A204.1 (cell line): ENCODE data around the gene GSDMA.
"Not testable (repeated sequence)": the region's sequence is repeated elsewhere in the genome, so short reads cannot be mapped to it uniquely, and the experiment has no call there.

Experiments used
- FAIRE-seq: peaks from 2 replicates; lab custom pipeline; 2012; peaks lifted over from hg19 to GRCh38; lab: Jason Lieb, UNC

The GSDMA gene

DNA sequence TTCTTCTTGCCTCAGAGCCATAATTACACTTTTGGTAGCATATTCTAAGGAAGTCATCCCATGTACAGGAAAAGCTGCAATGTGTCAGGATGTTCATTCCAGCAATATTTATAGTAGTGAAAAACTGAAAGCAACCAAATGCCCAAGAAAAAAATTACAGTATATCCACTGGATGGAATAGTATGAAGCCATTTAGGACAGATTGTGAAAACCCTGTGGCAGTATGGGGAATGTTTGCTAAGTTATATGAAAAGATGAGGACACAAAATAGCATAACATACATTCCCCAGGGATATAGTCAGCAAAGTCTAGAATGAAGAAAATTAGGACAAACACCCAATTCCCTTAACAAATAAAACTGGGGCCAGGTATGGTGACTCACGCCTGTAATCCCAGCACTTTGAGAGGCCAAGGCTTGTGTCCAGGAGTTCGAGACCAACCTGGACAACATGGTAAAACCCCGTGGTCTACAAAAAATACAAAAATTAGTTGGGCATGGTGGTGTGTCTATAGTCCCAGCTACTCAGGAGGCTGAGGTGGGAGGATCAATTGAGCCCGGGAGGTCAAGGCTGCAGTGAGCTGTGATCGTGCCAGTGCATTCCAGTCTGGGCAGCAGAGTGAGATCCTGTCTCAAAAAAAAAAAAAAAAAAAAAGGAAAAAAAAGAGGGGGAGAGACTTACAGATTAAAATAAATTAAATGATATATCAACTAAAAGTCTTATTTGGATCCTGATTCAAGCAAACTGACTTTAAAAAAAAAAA, 33.0 kb upstream of the GSDMA start:
- FAIRE-seq, result no peak

DNA sequence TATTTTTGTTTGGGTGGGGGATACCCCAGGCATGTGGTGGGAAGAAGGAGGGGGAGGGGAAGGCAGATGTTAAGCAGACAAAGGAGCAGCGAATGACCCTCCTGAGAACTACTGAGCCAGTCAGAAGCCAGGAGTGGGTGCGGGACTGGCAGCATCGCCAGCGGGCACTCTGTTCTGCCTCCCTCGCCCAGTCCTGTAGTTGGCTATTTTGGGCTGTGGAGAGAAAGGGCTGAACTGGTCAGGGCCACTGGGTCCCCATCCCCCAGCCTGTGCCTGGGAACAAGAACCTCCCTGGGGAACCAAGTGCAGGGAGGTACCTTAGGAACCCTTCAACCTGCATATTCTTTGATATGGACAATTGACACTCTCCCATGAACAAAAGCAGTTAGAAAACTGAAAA, 28.9 kb upstream of the GSDMA start:
- no peak for FAIRE-seq

DNA sequence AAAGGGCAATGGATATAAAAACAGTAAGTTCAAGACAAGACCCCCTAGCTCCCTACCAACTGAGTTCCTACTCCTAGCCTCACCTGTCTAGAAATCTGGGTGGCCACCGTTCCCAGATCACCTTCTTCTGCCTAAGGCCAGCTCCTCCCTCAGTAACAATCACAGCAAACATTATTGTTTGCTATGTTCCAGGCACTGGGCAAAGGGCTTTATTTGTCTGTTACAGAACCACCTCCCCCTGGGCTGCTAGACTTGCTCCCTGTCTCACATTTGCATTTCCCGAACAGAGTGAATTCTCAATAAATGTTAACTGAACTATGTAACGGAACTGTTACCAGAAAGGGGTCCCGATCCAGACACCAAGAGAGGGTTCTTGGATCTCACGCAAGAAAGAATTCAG, 28.5 kb upstream of the GSDMA start:
- FAIRE-seq, result no peak

GRCh38 chr17:39935909-39936308, 26.9 kb upstream of the GSDMA start:
- no peak for FAIRE-seq

DNA sequence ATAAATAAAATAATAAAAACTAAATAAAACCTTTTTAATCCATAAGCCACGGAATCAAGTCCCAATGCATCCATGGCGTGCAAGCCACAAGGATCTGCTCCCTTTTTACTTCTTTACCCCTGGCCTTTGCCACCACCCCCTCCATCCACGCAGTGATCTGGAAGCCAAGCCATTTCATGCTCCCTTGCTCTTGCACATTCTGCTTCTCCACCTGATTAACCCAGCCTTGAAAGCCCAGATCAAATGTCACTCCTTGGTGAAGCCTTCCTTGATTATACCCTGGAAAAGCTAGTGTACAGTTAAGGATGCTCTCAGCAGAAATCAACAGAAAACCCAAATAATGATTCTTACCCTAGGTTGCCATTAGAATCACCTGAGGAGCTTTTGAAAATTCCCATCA, 25.4 kb upstream of the GSDMA start:
- no peak for FAIRE-seq

DNA sequence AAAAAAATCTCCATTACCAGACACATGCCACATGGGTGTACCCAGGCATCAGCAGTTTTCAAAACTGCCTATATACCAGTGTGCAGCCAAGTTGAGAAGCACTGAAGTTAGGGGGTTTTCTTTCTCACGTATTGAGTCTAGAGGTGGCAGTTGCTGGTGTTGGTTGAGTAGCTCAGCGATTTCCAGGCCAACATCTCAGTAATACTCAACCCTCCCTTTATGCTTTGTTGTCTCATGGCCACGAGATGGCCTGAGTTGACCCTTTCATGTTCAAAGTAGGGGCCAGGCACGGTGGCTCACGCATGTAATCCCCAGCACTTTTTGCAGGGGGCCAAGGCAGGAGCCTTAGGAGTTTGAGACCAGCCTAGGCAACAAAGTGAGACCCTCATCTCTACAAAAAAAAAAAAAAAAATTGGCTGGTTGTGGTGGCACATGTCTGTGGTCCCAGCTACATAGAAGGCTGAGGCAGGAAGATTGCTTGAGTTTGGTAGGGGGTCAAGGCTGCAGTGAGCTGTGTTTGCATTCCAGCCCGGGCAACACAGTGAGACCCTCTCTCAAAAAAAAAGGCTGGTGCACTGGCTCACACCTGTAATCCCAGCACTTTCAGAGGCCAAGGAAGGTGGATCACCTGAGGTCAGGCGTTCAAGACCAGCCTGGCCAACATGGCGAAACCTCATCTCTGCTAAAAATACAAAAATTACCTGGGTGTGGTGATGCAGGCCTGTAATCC, 24.5 kb upstream of the GSDMA start:
- FAIRE-seq, result no peak

- FAIRE-seq, result no peak
Observed at GRCh38 chr17:39939106-39939505, 23.7 kb upstream of the GSDMA start.

- FAIRE-seq, result no peak
Observed at GRCh38 chr17:39939588-39940419, 23.0 kb upstream of the GSDMA start.

GRCh38 chr17:39943702-39944392, 19.0 kb upstream of the GSDMA start:
- FAIRE-seq, result no peak

DNA sequence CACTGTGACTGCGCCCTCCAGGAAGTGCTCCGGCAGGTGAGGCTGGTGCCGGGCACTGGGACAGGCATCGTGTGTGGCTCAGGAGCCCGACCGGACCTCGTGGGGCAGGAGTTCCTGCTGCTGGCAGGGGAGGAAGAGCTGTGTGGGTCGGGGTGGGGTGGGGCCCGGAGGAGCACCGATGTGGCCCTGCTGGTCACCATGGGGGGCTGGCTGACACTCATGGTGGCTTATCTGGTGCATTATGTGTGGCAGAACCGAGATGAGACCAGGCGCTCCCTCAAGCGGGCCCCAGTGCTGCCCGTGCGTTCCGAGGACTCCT, 18.5 kb upstream of the GSDMA start:
- FAIRE-seq, result no peak

DNA sequence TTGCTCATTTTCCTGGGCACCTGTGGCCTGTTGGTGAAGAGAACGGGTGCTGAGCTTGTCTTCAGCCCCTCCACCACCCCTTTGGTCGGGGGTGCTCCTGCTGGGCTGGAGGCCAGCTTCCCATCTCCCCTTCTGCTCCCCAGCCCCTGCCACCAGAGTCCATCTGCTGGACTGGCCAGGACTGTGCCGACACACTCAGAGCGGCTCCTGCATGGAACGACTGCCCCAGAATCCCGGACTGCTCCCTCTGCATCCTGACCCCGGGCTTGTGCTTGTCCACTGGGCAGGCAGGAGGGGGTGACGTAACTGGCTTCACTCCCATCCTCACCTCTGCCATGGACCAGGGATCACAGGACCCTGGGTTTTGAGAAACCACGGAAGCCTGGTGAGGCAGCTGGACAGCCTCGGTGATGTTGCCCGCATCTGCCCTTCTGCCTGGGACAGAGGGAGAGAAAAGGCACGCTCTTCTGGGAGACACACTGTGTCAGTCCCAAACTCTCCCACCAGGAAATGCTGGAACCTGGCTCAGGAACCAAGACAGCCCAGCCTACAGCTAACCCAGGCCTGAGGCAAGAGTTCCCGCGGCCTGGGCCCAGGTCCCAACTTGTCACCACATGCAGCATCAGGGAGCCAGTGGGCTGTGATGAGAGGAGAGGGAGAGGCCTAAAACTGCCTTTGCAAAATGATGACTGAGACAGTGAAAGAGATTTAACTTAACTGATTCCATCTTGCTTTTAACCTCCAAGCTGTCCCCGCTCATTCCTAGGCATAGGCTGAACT, 16.1 kb upstream of the GSDMA start:
- FAIRE-seq, result no peak

- FAIRE-seq, result not testable (repeated sequence)
Observed at GRCh38 chr17:39948489-39948828, 14.3 kb upstream of the GSDMA start.

GRCh38 chr17:39949028-39949427, 13.8 kb upstream of the GSDMA start:
- FAIRE-seq, result no peak

GRCh38 chr17:39950871-39951348, 11.9 kb upstream of the GSDMA start:
- no peak for FAIRE-seq

- FAIRE-seq, result no peak
Observed at GRCh38 chr17:39951924-39952679, 10.7 kb upstream of the GSDMA start.

DNA sequence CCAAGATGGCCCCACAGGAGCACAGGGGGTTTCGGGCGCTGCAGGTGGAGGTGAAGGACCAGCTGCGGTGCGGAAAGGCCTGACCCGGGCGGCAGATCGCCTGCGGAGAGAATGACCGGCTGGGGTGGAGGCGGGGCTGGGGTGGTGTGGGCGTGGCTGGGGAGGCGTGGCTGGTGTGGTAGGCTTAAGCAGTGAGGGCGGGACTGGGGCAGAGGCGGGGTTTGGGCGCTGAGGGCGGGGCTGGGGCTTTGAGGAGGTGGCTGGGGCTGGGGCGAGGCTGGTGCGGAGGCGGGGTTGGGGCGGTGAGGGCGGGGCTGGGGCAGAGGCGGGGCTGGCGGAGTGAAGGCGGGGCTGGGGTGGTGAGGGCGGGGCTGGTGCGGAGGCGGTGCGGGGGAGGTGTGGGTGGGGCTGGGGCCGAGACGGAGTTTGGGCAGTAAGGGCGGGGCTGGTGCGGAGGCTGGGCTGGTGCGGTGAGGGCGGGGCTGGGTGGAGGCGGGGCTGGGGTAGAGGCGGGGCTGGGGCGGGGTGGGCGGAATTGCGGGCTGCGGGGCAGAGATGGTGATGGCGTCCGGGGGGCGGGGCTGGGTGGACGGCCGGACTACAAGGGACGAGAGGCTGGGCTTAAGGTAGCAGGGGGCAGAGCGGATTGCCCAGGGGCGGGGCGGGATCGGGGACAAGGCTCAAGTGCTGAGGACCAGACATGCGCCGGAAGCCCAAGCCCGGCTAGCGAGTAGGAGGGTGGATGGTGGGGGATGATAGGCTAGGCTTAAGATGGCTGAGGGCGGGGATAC, 9.9 kb upstream of the GSDMA start:
- FAIRE-seq, result no peak

DNA sequence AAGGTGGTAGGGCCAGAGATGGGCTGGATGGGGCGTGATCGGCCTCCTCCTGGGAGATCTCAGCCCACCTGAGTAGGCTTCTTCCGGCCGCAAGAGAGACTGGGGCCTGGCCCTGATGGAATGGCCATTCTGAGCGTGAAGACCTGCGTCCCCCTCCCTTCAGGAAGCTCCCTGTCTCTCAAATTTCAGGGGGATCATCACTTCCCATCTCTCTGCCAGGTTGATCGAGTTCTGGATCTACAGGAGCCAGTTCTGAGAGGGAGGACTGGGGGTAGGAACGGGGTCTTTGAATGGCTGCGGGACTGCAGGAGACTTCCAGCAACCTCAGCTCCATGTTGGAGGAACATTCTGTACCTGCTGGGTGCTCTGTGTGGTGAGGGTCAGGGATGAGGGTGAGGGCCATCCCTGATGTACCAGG, 9.3 kb upstream of the GSDMA start:
- FAIRE-seq, result no peak

- no peak for FAIRE-seq
Observed at GRCh38 chr17:39954876-39955275, 7.9 kb upstream of the GSDMA start.

GRCh38 chr17:39955726-39956225, 7.0 kb upstream of the GSDMA start:
- no peak for FAIRE-seq

DNA sequence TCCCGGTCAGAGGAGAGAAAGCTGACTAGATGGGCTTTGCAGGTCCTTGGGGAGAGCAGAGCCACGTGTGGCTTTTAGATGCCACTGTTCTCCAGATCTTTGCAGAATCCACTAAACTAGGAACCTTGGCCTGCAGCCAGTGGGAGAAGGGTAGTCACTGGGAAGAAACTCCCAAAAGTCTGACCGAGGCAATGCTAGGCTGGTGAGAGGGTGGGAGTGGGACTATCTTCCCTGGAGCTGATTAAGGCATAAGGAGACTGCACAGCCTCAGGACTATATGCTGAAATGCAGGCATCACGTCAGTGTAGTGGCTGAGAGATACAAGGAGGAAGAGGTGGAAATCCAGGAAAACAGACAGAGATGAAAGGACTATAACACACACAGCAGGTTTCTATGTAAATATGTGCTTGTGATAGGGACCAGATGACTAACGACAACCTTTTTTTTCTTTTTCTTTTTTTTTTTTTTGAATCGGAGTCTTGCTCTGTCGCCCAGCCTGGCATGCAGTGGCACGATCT, 2.2 kb upstream of the GSDMA start:
- FAIRE-seq, result no peak
